Measurements from ENCODE around the gene FOXP3. TPM values are rescaled to one million over a fixed set of nuclear protein-coding genes. Genes with fewer than 3 reads are reported as not detected.

Gene FOXP3
- total RNA-seq, 1 experiment from 2014 or later, result not detected

GRCh38 chrX:49258749-49259124 is 5.8 kb downstream of the FOXP3 start:
- DNase-seq, result no peak
- no peaks in the 10 kb centered on the region for H3K27me3 ChIP-seq
- H3K36me3 ChIP-seq, result no peaks in the 10 kb centered on the region

GRCh38 chrX:49257846-49258748 is 6.4 kb downstream of the FOXP3 start:
- DNase-seq, result no peak
- Histone ChIP-seq H3K36me3 (no peaks in the 10 kb centered on the region), H3K27me3 (no peaks in the 10 kb centered on the region), H3K4me3 (no peak overlapping the region), H3K9me3 (no peaks in the 10 kb centered on the region)

More at GRCh38 chrX:49258749-49259124, 5.8 kb downstream of the FOXP3 start:
- no peaks in the 10 kb centered on the region for H3K9me3 ChIP-seq
- H3K4me3 ChIP-seq, result no peak overlapping the region

GRCh38 chrX:49257074-49257790 is 7.3 kb downstream of the FOXP3 start:
- H3K27me3 ChIP-seq, result no peaks in the 10 kb centered on the region
- H3K9me3 ChIP-seq, result no peaks in the 10 kb centered on the region
- no peak for DNase-seq
- no peaks in the 10 kb centered on the region for H3K36me3 ChIP-seq
- no peak overlapping the region for H3K4me3 ChIP-seq

- Histone ChIP-seq H3K27me3 (no peaks in the 10 kb centered on the region), H3K9me3 (no peaks in the 10 kb centered on the region), H3K4me3 (no peak overlapping the region), H3K36me3 (no peaks in the 10 kb centered on the region)
- no peak for DNase-seq
These were observed 8.1 kb downstream of the FOXP3 start for GRCh38 chrX:49256268-49256995.

GRCh38 chrX:49254639-49255038 is 9.9 kb downstream of the FOXP3 start:
- no peak for DNase-seq
- no peak overlapping the region for H3K4me3 ChIP-seq
- H3K9me3 ChIP-seq, result no peaks in the 10 kb centered on the region
- no peaks in the 10 kb centered on the region for H3K36me3 ChIP-seq
- no peaks in the 10 kb centered on the region for H3K27me3 ChIP-seq

- no peak overlapping the region for H3K4me3 ChIP-seq
- H3K27me3 ChIP-seq, result no peaks in the 10 kb centered on the region
- no peaks in the 10 kb centered on the region for H3K9me3 ChIP-seq
- H3K36me3 ChIP-seq, result no peaks in the 10 kb centered on the region
- DNase-seq, result no peak
These were observed 13.2 kb downstream of the FOXP3 start for GRCh38 chrX:49251325-49251724.

- Histone ChIP-seq H3K4me3 (no peak overlapping the region), H3K36me3 (no peaks in the 10 kb centered on the region), H3K9me3 (no peaks in the 10 kb centered on the region), H3K27me3 (no peaks in the 10 kb centered on the region)
- DNase-seq, result no peak
These were observed 13.9 kb downstream of the FOXP3 start for GRCh38 chrX:49250578-49250977.

GRCh38 chrX:49250066-49250465 is 14.4 kb downstream of the FOXP3 start:
- no peaks in the 10 kb centered on the region for H3K9me3 ChIP-seq
- no peaks in the 10 kb centered on the region for H3K36me3 ChIP-seq
- no peaks in the 10 kb centered on the region for H3K27me3 ChIP-seq
- H3K4me3 ChIP-seq, result no peak overlapping the region
- DNase-seq, result no peak

- H3K4me3 ChIP-seq, result no peak overlapping the region
- no peak for DNase-seq
- no peaks in the 10 kb centered on the region for H3K9me3 ChIP-seq
- H3K27me3 ChIP-seq, result no peaks in the 10 kb centered on the region
- H3K36me3 ChIP-seq, result no peaks in the 10 kb centered on the region
These were observed 14.9 kb downstream of the FOXP3 start for GRCh38 chrX:49249616-49250015.

GRCh38 chrX:49249071-49249470 is 15.4 kb downstream of the FOXP3 start:
- no peak for DNase-seq
- Histone ChIP-seq H3K4me3 (no peak overlapping the region), H3K9me3 (no peaks in the 10 kb centered on the region), H3K27me3 (no peaks in the 10 kb centered on the region), H3K36me3 (peaks cover under 1% of the 10 kb centered on the region; the same call in 1 of the 2 replicates)

GRCh38 chrX:49247916-49248811 is 16.3 kb downstream of the FOXP3 start:
- Histone ChIP-seq H3K9me3 (no peaks in the 10 kb centered on the region), H3K27me3 (no peaks in the 10 kb centered on the region), H3K4me3 (no peak overlapping the region), H3K36me3 (peaks cover 2% of the 10 kb centered on the region)
- no peak for DNase-seq

- no peak for DNase-seq
- H3K9me3 ChIP-seq, result no peaks in the 10 kb centered on the region
- peaks cover 2% of the 10 kb centered on the region for H3K36me3 ChIP-seq
- H3K4me3 ChIP-seq, result no peak overlapping the region
- no peaks in the 10 kb centered on the region for H3K27me3 ChIP-seq
These were observed 17.2 kb downstream of the FOXP3 start for GRCh38 chrX:49247346-49247745.

GRCh38 chrX:49246541-49246940 is 18.0 kb downstream of the FOXP3 start:
- H3K27me3 ChIP-seq, result no peaks in the 10 kb centered on the region
- no peak for DNase-seq
- H3K9me3 ChIP-seq, result no peaks in the 10 kb centered on the region
- peaks cover 2% of the 10 kb centered on the region for H3K36me3 ChIP-seq
- H3K4me3 ChIP-seq, result no peak overlapping the region

- no peak for DNase-seq
- H3K27me3 ChIP-seq, result no peaks in the 10 kb centered on the region
- H3K9me3 ChIP-seq, result no peaks in the 10 kb centered on the region
- peaks cover 2% of the 10 kb centered on the region for H3K36me3 ChIP-seq
- no peak overlapping the region for H3K4me3 ChIP-seq
These were observed 20.3 kb downstream of the FOXP3 start for GRCh38 chrX:49244207-49244606.

GRCh38 chrX:49243166-49243565 is 21.3 kb downstream of the FOXP3 start:
- H3K4me3 ChIP-seq, result no peak overlapping the region
- peak; percentile 61 for DNase-seq

GRCh38 chrX:49242545-49243066 is 21.9 kb downstream of the FOXP3 start:
- Histone ChIP-seq H3K27me3 (no peaks in the 10 kb centered on the region), H3K36me3 (peaks cover 2% of the 10 kb centered on the region), H3K9me3 (no peaks in the 10 kb centered on the region), H3K4me3 (no peak overlapping the region)
- DNase-seq, result peak; percentile 40

More at GRCh38 chrX:49243166-49243565, 21.3 kb downstream of the FOXP3 start:
- H3K27me3 ChIP-seq, result no peaks in the 10 kb centered on the region
- H3K36me3 ChIP-seq, result peaks cover 2% of the 10 kb centered on the region
- no peaks in the 10 kb centered on the region for H3K9me3 ChIP-seq

Measured in MG63 (cell line).